ENCODE results near the gene KRTAP3-2.

The KRTAP3-2 gene

GRCh38 chr17:41009936-41010335, 10.2 kb upstream of the KRTAP3-2 start:
- DNase-seq, result no peak

GRCh38 chr17:41009301-41009760, 9.6 kb upstream of the KRTAP3-2 start:
- no peak for DNase-seq

DNA sequence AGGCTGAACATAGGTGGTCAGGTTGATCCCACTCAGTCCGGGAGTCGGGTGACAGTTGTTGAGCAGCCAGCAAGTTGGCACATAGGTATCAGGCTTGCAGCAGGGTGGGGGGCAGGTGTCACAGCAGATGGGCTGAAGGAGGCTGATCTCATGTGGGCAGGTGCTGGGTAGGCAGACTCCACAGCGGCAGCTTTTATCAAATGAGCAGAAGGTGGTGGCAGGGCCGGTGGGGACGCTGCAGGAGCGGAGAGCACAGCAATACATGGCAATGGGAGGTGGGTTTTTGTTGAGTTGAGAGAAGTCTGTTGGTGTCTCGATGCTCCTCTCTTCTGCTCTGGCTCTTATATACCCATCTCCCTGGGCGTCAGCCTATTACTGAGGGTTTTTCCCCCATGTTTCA, 9.1 kb upstream of the KRTAP3-2 start, which contains the start of gene KRTAP3-1:
TSS of gene KRTAP3-1 (minus strand) at position 318 of the 400 bp plus-strand sequence. CDS start at position 264, 54 bp downstream.
- DNase-seq, result no peak

GRCh38 chr17:41004397-41004796, 4.7 kb upstream of the KRTAP3-2 start:
- DNase-seq, result no peak

DNA sequence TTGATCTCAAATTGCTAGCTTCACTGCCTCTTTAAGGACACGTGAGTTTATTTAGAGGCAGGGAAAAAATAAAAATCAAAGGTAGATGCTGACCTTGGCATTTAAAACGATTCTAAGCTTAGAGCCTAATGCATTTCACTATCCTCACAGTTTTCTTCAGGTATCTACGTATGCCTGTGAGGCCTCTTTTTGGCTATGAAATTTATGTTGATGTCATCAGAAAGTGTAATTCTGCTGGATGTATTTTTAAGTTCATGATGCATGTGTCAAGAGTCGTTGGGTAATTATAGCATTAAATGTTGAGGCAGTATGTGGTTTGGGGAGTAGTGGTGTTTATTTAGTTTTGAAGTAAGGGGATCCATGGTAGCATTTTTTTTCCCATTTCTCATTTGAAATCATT, 4.2 kb upstream of the KRTAP3-2 start:
- no peak for DNase-seq

- DNase-seq, result no peak
These were observed 3.1 kb upstream of the KRTAP3-2 start for GRCh38 chr17:41002814-41003213.

DNA sequence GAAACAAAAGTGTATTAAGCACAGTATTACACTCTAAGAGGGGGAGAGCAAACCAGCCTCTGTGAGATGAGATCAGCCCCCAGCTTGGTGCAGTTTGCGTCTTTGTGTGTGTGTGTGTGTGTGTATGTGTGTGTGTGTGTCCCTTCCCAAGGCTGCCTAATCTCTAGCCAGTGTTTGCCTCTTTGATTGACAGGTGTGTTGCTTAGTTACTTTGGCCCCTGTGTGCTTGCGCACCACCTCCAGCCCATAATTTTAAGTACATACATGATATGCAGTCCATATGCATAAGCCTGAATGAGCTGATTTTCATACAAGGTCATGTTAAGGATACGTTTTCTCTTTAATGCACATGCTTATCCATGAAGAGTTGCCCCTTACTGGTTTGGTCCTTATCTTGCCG, 2.1 kb upstream of the KRTAP3-2 start:
- no peak for DNase-seq

DNA sequence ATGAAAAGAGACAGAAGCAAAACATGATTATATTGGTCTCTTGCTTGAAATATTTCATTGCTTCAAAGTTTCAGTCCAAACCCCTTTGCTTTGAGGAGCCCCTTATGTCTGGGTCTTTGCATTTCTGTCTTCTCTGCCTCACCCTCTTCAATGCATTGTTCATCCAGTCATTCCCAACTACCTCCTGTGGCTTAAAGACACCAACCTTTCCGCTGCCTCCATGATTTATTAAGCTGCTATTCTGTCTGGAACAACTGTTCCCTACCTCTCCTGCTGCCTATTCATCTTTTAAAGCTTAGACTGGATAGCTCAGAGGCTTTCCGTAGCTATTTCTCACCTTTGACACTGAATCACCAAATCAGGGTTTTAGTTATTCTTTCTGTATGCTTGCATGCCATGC, 2.3 kb downstream of the KRTAP3-2 start:
- no peak for DNase-seq

DNA sequence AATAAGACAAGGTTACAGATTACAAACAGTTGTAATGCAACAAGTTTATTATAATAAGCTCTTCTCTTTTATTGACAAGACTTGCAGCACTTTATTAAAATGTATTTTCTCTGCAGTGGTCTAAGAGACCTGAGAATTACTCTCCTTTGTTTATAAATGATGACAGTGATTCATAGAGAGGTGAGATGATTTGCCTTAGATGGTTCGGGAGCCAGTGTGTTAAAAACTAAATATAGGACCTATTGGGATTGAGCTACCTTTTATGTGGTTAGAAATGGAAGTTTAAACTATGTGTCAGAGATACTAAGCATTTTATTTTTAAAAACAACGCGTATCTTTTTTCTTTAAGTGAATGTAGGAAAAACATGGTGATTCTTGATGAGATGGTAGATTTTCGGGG, 2.9 kb downstream of the KRTAP3-2 start:
- DNase-seq, result no peak

DNA sequence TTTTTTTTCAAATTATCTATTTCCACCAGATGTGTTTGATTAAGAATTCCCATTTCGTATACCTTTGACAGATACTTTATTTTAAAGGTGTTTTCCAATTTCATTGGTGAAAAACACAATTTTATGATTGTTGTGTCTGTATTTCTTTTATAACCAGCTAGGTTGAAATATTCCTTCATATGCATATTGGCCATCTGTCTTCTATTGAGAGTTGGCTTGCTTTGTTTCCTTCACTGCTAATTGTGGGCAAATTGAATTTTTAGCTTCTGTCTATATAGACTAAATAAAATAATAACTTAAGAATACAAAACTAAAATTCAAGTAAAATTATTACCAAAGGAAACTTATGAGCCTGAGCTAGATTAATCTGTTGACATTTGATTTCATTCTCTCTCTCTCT, 4.6 kb downstream of the KRTAP3-2 start:
- no peak for DNase-seq

GRCh38 chr17:40993839-40994238, 5.9 kb downstream of the KRTAP3-2 start, which contains the start of gene KRTAP3-3:
Gene KRTAP3-3 (minus strand): TSS chr17:40994164. CDS start chr17:40994097, 67 bp downstream.
- DNase-seq, result no peak

DNA sequence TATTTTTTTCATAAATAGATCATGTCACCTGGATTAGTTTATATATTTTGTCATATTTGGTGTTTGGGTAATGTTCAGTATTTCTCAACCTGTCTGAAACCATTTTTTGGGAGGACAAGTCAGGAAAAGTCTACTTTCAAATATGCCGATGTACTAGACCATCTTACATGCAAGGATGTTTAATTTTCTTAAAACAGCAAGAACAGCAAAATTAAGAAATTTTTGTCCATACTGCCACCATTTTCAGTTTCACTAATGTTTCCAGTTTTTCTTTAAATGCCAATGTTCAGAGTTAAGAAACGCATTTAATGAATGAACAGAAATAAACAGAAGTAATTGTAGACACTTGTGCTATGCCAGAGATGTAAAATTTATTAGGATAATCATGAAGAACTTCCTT, 6.6 kb downstream of the KRTAP3-2 start:
- no peak for DNase-seq

GRCh38 chr17:40992666-40993065, 7.0 kb downstream of the KRTAP3-2 start:
- no peak for DNase-seq

DNA sequence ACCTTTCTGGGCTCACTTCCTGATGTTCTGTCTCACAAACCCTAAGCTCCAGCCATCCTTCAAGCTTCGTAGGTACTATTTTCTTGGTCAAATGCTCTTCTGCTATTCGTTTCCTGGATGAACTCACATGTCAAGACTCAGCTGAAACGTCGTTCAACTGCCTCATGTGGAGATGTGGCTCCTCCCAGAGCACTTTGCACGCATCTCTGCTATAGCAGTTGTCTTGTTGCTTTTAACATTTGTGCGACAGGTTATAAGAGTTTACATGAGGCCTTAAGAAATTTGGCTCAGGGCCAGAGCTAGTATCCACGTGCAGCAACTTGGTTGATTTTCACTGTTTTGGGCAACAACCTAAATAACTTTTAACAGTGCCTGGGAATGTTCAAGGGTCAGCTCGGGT, 12.8 kb downstream of the KRTAP3-2 start:
- no peak for DNase-seq

GRCh38 chr17:40984226-40984625, 15.5 kb downstream of the KRTAP3-2 start, which contains the start of gene KRT40:
Gene KRT40 (minus strand): TSS chr17:40984326. CDS start chr17:40984273, 53 bp downstream.
- DNase-seq, result no peak

- no peak for DNase-seq
These were observed 18.6 kb downstream of the KRTAP3-2 start for GRCh38 chr17:40981115-40981514.

DNA sequence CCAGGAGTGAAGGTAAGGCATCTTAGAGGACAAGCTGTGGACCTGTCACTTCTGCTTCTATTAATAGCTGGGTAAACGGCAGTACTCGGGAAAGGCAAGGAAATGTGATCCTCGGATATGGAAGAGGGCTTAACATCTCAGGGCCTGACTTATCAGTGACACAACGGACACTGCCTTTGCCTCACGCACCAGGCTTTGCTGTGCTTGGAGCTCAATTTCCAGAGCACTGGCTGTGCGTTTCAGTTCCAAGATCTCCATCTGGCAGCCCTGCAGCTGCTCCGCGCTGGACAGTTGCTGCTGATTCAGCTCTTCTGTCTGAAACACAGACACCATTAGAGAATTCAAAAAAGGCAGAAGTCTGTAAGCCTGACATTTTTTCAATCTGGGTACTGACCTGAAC, 19.1 kb downstream of the KRTAP3-2 start:
- no peak for DNase-seq

GRCh38 chr17:40980117-40980516, 19.6 kb downstream of the KRTAP3-2 start:
- DNase-seq, result no peak

- no peak for DNase-seq
These were observed 21.0 kb downstream of the KRTAP3-2 start for GRCh38 chr17:40978575-40979151.

- no peak for DNase-seq
These were observed 24.2 kb downstream of the KRTAP3-2 start for GRCh38 chr17:40975516-40975915.

DNA sequence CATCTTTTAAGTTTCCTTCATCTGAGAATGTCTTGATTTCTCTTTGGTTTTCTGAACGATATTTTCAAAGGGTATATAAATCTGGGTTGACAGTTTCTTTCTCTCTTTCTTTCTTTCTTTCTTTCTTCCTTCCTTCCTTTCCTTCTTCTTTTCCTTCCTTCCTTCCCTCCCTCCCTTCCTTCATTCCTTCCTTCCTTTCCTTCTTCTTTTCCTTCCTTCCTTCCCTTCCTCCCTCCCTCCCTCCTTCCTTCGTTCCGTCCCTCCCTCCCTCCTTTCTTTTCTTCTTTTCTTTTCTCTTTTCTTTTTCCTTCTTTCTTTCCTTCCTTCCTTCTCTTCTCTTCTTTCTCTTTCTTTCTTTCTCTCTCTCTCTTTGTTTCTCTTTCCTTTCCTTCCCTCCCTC, 25.3 kb downstream of the KRTAP3-2 start:
- DNase-seq, result no peak

DNA sequence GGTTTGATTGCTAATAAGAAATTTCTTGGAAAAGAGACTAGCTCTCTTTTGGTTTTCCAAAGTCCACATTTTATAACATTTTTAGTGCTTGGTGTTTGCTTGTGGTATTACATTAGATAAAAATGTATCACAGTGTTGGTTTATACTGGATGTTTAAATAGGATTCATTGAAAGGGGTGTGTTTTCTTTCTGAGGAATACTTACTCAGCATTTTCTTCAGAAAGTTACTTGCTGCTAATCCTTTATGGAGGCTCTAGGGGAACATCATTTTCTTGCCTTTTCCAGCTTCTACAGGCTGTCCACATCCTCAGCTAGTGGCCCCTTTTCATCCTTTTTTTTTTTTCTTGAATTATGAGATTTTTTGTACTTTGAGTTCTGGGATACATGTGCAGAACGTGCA, 32.1 kb downstream of the KRTAP3-2 start:
- DNase-seq, result no peak

- no peak for DNase-seq
These were observed 32.9 kb downstream of the KRTAP3-2 start, which contains the start of gene KRT39 for GRCh38 chr17:40966848-40967247. Gene KRT39 (minus strand): TSS chr17:40966948. CDS start chr17:40966856, 92 bp downstream.

DNA sequence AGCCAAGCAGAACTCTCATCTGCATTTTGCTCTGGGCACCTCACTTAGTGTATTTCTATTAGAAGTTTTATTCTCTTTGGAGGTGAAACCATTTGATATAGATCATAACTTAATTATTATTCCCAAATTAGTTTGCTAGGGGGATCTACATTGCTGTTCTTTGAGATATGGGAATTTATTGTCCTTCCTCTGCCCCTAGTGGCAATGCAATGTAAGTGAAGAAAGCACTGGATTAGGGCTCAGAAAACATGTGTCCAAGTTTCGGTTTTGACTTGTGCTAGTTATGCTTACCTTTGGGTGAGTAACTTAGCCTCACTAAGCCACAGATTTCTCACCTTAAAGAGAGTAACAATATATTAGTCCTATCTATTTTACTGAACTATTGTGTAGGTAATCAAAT, 35.9 kb downstream of the KRTAP3-2 start:
- DNase-seq, result no peak

DNA sequence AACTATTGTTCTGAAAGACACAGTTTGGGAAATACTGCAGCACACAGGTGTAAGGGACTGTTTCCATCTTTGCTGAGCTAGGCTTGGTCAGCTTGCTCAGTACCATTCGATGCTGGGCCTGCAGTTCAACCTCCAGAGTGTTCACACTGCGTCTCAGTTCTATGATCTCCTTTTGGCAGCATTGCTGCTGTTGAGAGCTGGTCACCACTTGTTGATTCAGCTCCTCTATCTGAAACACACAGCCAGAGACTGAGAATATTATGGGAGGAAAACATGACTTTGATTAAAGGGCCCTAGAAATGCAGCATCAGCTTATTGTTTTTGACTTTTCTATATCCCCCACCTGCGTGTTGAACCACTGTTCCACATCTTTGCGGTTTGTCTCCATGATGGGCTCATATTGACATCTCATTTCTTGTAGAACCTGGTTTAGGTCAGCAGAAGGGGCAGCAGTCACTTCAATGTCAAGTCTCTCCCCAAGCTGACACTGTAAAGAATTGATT, 37.6 kb downstream of the KRTAP3-2 start:
- no peak for DNase-seq

All from NCI-H1092 (cell line).